NT2/D1 (cell line): ENCODE data around the gene CRLF2.

ENCODE experiments used
- YY1 ChIP-seq: IDR thresholded peaks from 2 replicates; pipeline ENCODE4 v1.6.1; 2011; ENCODE audit not compliant: insufficient read length, insufficient read depth
- ZNF274 ChIP-seq: IDR thresholded peaks from 2 replicates; pipeline ENCODE4 v1.6.1; 2011; ENCODE audit warnings: mild to moderate bottlenecking, low read depth, low read length

DNA sequence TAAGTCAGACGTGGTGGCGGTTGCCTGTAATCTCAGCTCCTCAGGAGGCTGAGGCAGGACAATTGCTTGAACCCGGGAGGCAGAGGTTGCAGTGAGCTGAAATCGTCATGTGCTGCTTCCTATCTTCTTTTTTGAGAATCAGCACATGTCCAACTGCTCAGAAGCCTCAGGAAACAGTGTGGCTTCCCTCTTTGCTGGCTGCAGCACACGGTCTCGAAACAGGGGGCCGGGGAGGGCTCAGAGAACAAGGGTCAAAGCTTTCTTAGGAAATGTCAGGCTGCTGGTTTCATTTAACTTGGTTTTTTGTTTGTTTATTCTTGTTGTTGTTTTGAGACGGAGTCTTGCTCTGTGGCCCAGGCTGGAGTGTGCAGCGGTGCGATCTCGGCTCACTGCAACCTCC lies 31.3 kb downstream of the CRLF2 start:
- TF ChIP-seq ZNF274: no peak
- TF ChIP-seq YY1: no peak
